ENCODE measurements around the gene DPY30.
A peak's percentile ranks its signal among the peaks of the same experiment; 100 is the strongest.
"Not testable (repeated sequence)": the region's sequence is repeated elsewhere in the genome, so short reads cannot be mapped to it uniquely, and the experiment has no call there.

DPY30 gene

DNA sequence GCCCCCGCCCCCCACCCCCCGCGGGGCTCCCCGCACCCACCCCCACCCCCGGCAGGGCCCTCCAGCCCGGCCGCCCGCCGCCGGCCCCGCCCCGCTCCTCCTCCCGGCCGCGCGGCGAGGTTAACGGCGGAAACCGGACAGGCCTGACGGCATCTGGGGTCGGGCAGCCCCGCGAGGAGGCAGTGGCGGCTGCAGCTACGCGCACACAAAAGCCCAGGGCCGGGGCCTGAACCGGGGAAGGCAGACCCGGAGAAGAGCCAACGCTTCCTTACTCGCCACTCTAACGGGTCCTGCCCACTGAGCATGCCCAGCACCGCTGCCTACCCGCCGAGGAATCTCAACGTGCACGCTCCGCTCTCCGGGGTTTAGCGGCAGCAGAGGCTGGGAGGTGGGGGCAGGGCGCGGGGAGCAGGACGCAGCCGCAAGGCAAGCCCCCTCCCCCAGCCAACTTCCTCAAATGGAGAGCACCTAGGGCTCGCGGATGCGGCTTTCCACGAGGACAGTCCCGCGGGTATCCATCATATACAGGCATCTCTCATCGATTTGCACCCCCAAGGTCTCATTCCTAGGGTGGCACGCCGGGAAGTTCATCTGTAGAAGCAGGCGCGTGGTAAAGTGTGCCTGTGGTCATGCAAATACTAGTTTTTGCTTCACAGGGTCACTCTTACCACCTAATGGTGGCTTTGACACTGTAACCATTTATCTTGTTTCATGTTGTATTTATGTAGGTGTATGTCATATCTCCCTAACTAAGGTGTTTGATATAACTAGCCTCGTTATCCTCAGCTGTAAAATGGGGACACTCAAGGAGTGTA lies 28.7 kb downstream of the DPY30 start, which contains the start of gene MEMO1:
MEMO1 (minus strand) TSS at position 339 of the 815 bp plus-strand sequence. CDS start 761 bp downstream, outside the sequence.
- DNase-seq, result peak; percentile 98
- in situ Hi-C loops (cut with MboI; ENCODE audit: low pct_unique_long_range_greater_than_20kb, low sequenced_read_pairs), result no loop called here

- in situ Hi-C loops (cut with MboI; ENCODE audit: low pct_unique_long_range_greater_than_20kb, low sequenced_read_pairs), result not testable (repeated sequence)
- peak; percentile 75 for DNase-seq
These were observed 29.3 kb downstream of the DPY30 start for GRCh38 chr2:32010280-32010669.

DNA sequence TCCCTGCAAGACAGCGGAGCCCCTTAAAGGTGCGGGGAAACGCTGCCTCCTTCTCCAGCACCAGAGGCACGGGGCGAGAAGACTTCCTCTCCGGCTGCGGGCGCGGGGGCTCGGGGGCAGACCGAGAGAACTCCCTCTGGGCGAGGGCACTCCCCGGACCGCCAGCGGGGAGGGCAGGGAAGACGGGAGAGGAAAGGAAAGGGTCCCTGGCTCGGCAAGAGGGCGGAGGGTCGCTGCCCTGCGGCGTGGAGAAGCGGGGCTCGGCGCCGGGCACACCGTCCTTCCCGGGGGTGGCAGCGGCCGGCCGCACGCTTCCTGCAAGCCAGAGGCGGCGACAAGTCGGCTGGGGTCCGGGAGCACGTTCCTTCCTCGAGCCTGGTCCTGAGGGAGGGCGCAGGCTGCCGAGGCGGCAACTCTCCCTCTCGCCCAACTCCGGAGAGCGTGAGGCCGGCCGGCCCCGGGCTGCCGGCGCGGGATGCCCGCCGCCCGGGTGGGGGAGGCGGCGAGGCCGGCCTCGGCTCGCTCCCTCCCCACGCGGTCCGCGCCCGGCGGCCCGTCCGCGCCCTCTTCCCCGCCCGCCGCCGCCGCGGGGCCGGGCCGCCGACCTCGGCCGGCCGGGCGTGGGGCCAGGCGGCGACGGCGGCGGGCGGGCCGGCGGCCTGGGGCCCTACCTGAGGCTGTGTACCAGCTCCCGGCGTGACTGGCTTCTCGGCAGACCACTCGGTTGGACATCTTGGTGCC lies 29.9 kb downstream of the DPY30 start:
- in situ Hi-C loops (cut with MboI; ENCODE audit: low pct_unique_long_range_greater_than_20kb, low sequenced_read_pairs), result no loop called here
- peak; percentile 55 for DNase-seq

GRCh38 chr2:32008805-32009515 lies 30.6 kb downstream of the DPY30 start:
- DNase-seq, result peak; percentile 45
- in situ Hi-C loops (cut with MboI; ENCODE audit: low pct_unique_long_range_greater_than_20kb, low sequenced_read_pairs), result no loop called here

DNA sequence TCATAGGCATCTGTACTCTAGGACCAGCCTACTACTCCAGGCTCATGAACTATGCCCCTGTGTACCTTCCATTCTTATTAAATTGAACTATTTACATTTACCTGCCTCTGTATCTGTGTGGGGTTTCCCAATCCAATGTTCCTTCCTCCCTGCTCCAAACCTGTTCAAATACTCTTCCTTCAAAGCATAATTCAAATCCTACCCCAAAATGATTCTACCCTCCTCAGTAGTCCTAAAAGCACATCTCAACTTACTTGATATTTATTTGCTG lies 32.5 kb downstream of the DPY30 start:
- in situ Hi-C loops (cut with MboI; ENCODE audit: low pct_unique_long_range_greater_than_20kb, low sequenced_read_pairs), result no loop called here
- DNase-seq, result no peak

- in situ Hi-C loops (cut with MboI; ENCODE audit: low pct_unique_long_range_greater_than_20kb, low sequenced_read_pairs), result no loop called here
- no peak for DNase-seq
These were observed 34.1 kb downstream of the DPY30 start for GRCh38 chr2:32005371-32005976.

DNA sequence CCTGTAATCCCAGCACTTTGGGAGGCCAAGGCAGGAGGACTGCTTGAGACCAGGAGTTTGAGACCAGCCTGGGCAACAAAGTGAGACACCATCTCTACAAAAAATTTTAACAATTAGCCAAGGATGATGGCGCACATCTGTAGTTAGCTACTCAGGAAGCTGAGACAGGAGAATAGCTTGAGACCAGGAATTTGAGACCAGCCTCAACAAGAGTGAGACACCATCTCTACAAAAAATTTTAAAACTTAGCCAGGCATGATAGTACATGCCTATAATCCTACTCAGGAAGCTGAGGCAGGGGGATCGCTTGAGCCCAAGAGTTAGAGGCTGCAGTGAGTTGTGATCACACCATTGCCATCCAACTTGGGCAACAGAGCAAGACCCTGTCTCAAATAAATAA lies 35.8 kb downstream of the DPY30 start:
- in situ Hi-C loops (cut with MboI; ENCODE audit: low pct_unique_long_range_greater_than_20kb, low sequenced_read_pairs), result no loop called here
- DNase-seq, result no peak

DNA sequence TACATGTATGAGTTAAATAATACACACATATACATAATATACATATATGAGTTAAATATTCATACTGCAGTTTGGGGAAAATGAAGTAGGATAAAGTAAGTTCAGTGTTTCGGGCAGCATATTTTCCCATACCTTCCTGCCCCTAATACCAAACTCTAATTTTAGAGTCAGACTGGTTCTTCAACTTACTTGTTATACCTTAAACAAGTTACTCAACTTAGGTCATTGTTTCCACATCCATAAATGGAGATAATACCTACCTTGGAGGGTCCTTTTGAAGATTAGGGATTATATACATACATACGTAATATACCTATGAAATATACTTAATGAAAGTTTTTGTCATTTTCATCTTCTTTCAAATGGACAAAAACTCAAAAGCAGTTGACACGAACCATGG lies 37.2 kb downstream of the DPY30 start:
- in situ Hi-C loops (cut with MboI; ENCODE audit: low pct_unique_long_range_greater_than_20kb, low sequenced_read_pairs), result no loop called here
- no peak for DNase-seq

DNA sequence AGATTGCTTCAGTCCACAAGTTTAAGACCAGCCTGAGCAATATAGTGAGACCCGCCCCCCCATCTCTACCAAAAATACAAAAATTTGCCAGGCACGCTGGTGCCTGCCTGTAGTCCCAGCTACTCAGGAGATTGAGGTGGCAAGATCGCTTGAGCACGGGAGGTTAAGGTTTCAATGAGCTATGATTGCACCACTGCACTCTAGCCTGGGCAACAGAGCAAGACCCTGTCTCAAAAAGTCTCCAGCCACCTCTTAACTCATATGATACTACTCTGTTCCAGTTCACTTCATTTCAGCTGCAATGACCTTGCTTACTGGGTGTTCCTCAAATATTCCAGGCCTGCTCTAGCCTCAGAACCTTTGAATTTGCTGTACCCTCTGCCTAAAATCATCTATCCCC lies 40.2 kb downstream of the DPY30 start:
- in situ Hi-C loops (cut with MboI; ENCODE audit: low pct_unique_long_range_greater_than_20kb, low sequenced_read_pairs), result no loop called here
- no peak for DNase-seq

DNA sequence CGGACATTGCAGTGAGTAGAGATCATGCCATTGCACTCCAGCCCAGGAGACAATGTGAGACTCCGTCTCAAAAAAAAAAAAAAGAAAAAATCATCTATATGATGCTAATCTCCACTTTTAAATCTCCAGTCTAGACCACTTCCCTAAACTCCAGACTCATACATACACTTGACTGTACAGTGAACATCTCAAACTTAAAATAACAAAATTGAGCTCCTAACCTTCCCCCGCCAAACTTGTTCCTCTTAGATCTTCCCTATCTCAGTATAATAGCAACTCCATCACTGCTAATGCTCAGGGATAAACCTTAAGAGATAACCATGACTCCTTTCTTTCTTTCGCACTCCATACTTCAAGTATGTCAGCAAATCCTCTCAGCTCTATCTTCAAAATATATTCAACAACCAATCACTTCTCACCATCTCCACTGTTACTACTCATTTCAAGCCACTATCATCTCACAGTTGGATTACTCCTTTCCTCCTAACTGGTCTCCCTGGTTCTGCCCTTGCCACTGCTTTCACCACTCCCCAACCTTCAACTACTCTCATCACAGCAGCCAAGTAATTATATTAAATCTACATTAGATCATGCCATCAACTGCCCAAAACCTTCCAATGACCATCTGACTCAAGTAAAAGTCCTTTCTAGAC lies 40.7 kb downstream of the DPY30 start:
- peak; percentile 79 for DNase-seq
- in situ Hi-C loops (cut with MboI; ENCODE audit: low pct_unique_long_range_greater_than_20kb, low sequenced_read_pairs), result no loop called here

GRCh38 chr2:31997653-31998052 lies 42.0 kb downstream of the DPY30 start:
- in situ Hi-C loops (cut with MboI; ENCODE audit: low pct_unique_long_range_greater_than_20kb, low sequenced_read_pairs), result no loop called here
- DNase-seq, result no peak

- in situ Hi-C loops (cut with MboI; ENCODE audit: low pct_unique_long_range_greater_than_20kb, low sequenced_read_pairs), result no loop called here
- DNase-seq, result no peak
These were observed 42.9 kb downstream of the DPY30 start for GRCh38 chr2:31996571-31997150.

GRCh38 chr2:31992934-31993333 lies 46.7 kb downstream of the DPY30 start:
- in situ Hi-C loops (cut with MboI; ENCODE audit: low pct_unique_long_range_greater_than_20kb, low sequenced_read_pairs), result no loop called here

GRCh38 chr2:31992025-31992579 lies 47.5 kb downstream of the DPY30 start:
- in situ Hi-C loops (cut with MboI; ENCODE audit: low pct_unique_long_range_greater_than_20kb, low sequenced_read_pairs), result no loop called here
- DNase-seq, result no peak

More at GRCh38 chr2:31992934-31993333, 46.7 kb downstream of the DPY30 start:
- no peak for DNase-seq

- DNase-seq, result no peak
- in situ Hi-C loops (cut with MboI; ENCODE audit: low pct_unique_long_range_greater_than_20kb, low sequenced_read_pairs), result no loop called here
These were observed 49.7 kb downstream of the DPY30 start for GRCh38 chr2:31989946-31990345.

GRCh38 chr2:31987454-31988220 lies 52.0 kb downstream of the DPY30 start:
- no peak for DNase-seq
- in situ Hi-C loops (cut with MboI; ENCODE audit: low pct_unique_long_range_greater_than_20kb, low sequenced_read_pairs), result no loop called here

DNA sequence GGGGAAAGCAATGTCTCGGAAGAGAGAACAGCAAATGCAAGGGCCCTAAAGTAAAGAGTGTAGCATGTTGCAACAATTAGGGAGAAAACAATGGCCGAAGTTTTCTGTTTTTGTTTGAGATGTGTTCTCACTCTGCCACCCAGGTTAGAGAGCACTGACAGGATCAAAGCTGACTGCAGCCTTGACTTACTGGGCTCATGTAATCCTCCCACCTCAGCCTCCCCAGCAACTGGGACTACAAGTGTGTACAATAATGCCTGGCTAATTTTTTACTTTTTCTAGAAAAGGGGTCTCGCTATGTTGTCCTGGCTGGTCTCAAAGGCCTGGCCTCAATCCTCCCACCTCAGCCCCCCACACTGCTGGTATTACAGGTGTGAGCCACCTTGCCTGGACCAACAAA lies 52.7 kb downstream of the DPY30 start:
- DNase-seq, result no peak
- in situ Hi-C loops (cut with MboI; ENCODE audit: low pct_unique_long_range_greater_than_20kb, low sequenced_read_pairs), result no loop called here
